OCI-LY1 (cell line): ENCODE measurements around the gene SRSF7.
"Not testable (repeated sequence)": the region's sequence is repeated elsewhere in the genome, so short reads cannot be mapped to it uniquely, and the experiment has no call there.

Experiments used
- H2AFZ ChIP-seq: fragments of 200-600 bp; sonication (generic), shearing (Covaris generic); 2 replicates; pipeline ENCODE4 v1.6.0; 2014; ENCODE audit warnings: antibody characterized with exemption, mild to moderate bottlenecking, low read length
- H3F3A ChIP-seq: fragments of 200-600 bp; sonication (generic), shearing (Covaris generic); 2 replicates; pipeline ENCODE4 v1.6.0; 2014; ENCODE audit warnings: mild to moderate bottlenecking, antibody characterized with exemption, low read length, moderate library complexity; ENCODE audit not compliant: insufficient read depth
- H3K27ac ChIP-seq: fragments of 200-600 bp; sonication (generic); 2 replicates; pipeline ENCODE4 v1.5.1; 2014; ENCODE audit warnings: low read length, mixed run types, mild to moderate bottlenecking, low read depth; ENCODE audit not compliant: poor library complexity, severe bottlenecking
- H3K27me3 ChIP-seq: fragments of 200-600 bp; sonication (generic); 2 replicates; pipeline ENCODE4 v1.6.0; 2014; ENCODE audit warnings: antibody characterized with exemption, mild to moderate bottlenecking, low read length, moderate library complexity; ENCODE audit not compliant: insufficient read depth
- H3K36me3 ChIP-seq: fragments of 200-600 bp; sonication (generic); 2 replicates; pipeline ENCODE4 v1.6.1; 2014; ENCODE audit warnings: mild to moderate bottlenecking, antibody characterized with exemption, low read length, moderate library complexity, mixed read lengths; ENCODE audit not compliant: insufficient read depth
- H3K4me1 ChIP-seq: fragments of 200-600 bp; sonication (generic); 2 replicates; pipeline ENCODE4 v1.5.1; 2014; ENCODE audit warnings: mild to moderate bottlenecking, low read length, moderate library complexity; ENCODE audit not compliant: insufficient read depth, severe bottlenecking
- H3K4me2 ChIP-seq: fragments of 200-600 bp; sonication (generic), shearing (Covaris generic); 2 replicates; pipeline ENCODE4 v1.6.1; 2014; ENCODE audit warnings: low read length
- H3K4me3 ChIP-seq: fragments of 200-600 bp; sonication (generic); 2 replicates; pipeline ENCODE4 v1.5.1; 2014; ENCODE audit warnings: low read length, low read depth, mild to moderate bottlenecking, mixed read lengths; ENCODE audit not compliant: poor library complexity, severe bottlenecking
- H3K79me2 ChIP-seq: fragments of 200-600 bp; shearing (Covaris generic); 2 replicates; pipeline ENCODE4 v1.6.1; 2016; ENCODE audit warnings: mixed run types, low read length, mixed read lengths; ENCODE audit not compliant: insufficient read depth
- H3K9ac ChIP-seq: fragments of 200-600 bp; sonication (generic), shearing (Covaris generic); 2 replicates; pipeline ENCODE4 v1.6.1; 2014; ENCODE audit warnings: mild to moderate bottlenecking, low read length, mixed read lengths
- H3K9me2 ChIP-seq: fragments of 200-600 bp; sonication (generic), shearing (Covaris generic); 2 replicates; pipeline ENCODE4 v1.6.1; 2014; ENCODE audit warnings: low read depth, mild to moderate bottlenecking, low read length, mixed read lengths
- H3K9me3 ChIP-seq: fragments of 200-600 bp; shearing (Covaris generic); 2 replicates; pipeline ENCODE4 v1.6.1; 2014; ENCODE audit warnings: low read length, mixed read lengths
- H4K20me1 ChIP-seq: fragments of 200-600 bp; sonication (generic), shearing (Covaris generic); 2 replicates; pipeline ENCODE4 v1.6.0; 2016; ENCODE audit warnings: mild to moderate bottlenecking, low read length; ENCODE audit not compliant: insufficient read depth
- CTCF ChIP-seq: fragments of 200-600 bp; sonication (generic), shearing (Covaris generic); IDR thresholded peaks from 2 replicates; pipeline ENCODE4 v1.5.1; 2017; ENCODE audit warnings: mild to moderate bottlenecking, antibody characterized with exemption, low read length, moderate library complexity, mixed read lengths
- EZH2 ChIP-seq: fragments of 200-600 bp; sonication (generic), shearing (Covaris generic); IDR thresholded peaks from 2 replicates; pipeline ENCODE4 v1.8.0; 2017; ENCODE audit warnings: borderline replicate concordance, mixed run types, mild to moderate bottlenecking, antibody characterized with exemption, low read length, moderate library complexity, mixed read lengths

Gene SRSF7

GRCh38 chr2:38750891-38751595 lies at the start of gene SRSF7:
SRSF7 (minus strand) TSS chr2:38751361; CDS start chr2:38751256, 105 bp downstream.
- peaks cover 56% of the 10 kb centered on the region for H3K4me1 ChIP-seq
- H3K9ac ChIP-seq, result peak within 1 kb of the TSS; percentile 99
- H3K4me2 ChIP-seq, result peak within 1 kb of the TSS; percentile 80
- H3K27me3 ChIP-seq, result no peaks in the 10 kb centered on the region
- peak within 1 kb of the TSS; percentile 92 for H3K27ac ChIP-seq
- peaks cover 46% of the 10 kb centered on the region for H3K36me3 ChIP-seq
- H3F3A ChIP-seq, result peaks cover 6% of the 10 kb centered on the region; the same call in 1 of the 2 replicates
- peak within 1 kb of the TSS; percentile 92 for H2AFZ ChIP-seq
- no peaks in the 10 kb centered on the region for H3K9me3 ChIP-seq
- no peaks in the 10 kb centered on the region for H4K20me1 ChIP-seq
- no peaks in the 10 kb centered on the region for H3K9me2 ChIP-seq
- peaks cover 39% of the 10 kb centered on the region for H3K79me2 ChIP-seq
- peak within 1 kb of the TSS; percentile 95 for H3K4me3 ChIP-seq
- TF ChIP-seq EZH2, result no peak
- TF ChIP-seq CTCF, result no peak

GRCh38 chr2:38797953-38798352 lies 46.8 kb upstream of the SRSF7 start:
- H3F3A ChIP-seq, result no peaks in the 10 kb centered on the region
- H3K27me3 ChIP-seq, result no peaks in the 10 kb centered on the region
- no peaks in the 10 kb centered on the region for H3K9me2 ChIP-seq
- no peaks in the 10 kb centered on the region; the same call in 1 of the 2 replicates for H3K36me3 ChIP-seq
- no peaks in the 10 kb centered on the region for H4K20me1 ChIP-seq
- H3K4me3 ChIP-seq, result no peak overlapping the region
- H3K9ac ChIP-seq, result no peak overlapping the region
- H3K79me2 ChIP-seq, result no peaks in the 10 kb centered on the region
- no peak overlapping the region for H2AFZ ChIP-seq
- TF ChIP-seq CTCF (no peak), EZH2 (no peak)
- no peak overlapping the region for H3K27ac ChIP-seq
- no peak overlapping the region for H3K4me2 ChIP-seq
- no peaks in the 10 kb centered on the region for H3K9me3 ChIP-seq
- H3K4me1 ChIP-seq, result no peaks in the 10 kb centered on the region

- Histone ChIP-seq H3K79me2 (no peaks in the 10 kb centered on the region), H3K36me3 (no peaks in the 10 kb centered on the region; the same call in 1 of the 2 replicates), H3K9me3 (no peaks in the 10 kb centered on the region), H3F3A (no peaks in the 10 kb centered on the region), H4K20me1 (no peaks in the 10 kb centered on the region), H2AFZ (no peak overlapping the region), H3K4me2 (no peak overlapping the region), H3K4me3 (no peak overlapping the region), H3K27me3 (no peaks in the 10 kb centered on the region), H3K9me2 (no peaks in the 10 kb centered on the region), H3K27ac (no peak overlapping the region), H3K4me1 (no peaks in the 10 kb centered on the region), H3K9ac (no peak overlapping the region)
- TF ChIP-seq CTCF, result no peak
- TF ChIP-seq EZH2, result no peak
Measured at GRCh38 chr2:38797250-38797676, 46.1 kb upstream of the SRSF7 start.

GRCh38 chr2:38795016-38795415 lies 43.9 kb upstream of the SRSF7 start:
- H4K20me1 ChIP-seq, H2AFZ ChIP-seq, H3K4me1 ChIP-seq, H3K9me2 ChIP-seq, H3K79me2 ChIP-seq, H3K9me3 ChIP-seq, H3K36me3 ChIP-seq, H3K9ac ChIP-seq, H3K4me2 ChIP-seq, H3K27ac ChIP-seq, H3K4me3 ChIP-seq, H3F3A ChIP-seq, H3K27me3 ChIP-seq: not testable (repeated sequence)
